ENCODE data around the gene JCAD.

DNA sequence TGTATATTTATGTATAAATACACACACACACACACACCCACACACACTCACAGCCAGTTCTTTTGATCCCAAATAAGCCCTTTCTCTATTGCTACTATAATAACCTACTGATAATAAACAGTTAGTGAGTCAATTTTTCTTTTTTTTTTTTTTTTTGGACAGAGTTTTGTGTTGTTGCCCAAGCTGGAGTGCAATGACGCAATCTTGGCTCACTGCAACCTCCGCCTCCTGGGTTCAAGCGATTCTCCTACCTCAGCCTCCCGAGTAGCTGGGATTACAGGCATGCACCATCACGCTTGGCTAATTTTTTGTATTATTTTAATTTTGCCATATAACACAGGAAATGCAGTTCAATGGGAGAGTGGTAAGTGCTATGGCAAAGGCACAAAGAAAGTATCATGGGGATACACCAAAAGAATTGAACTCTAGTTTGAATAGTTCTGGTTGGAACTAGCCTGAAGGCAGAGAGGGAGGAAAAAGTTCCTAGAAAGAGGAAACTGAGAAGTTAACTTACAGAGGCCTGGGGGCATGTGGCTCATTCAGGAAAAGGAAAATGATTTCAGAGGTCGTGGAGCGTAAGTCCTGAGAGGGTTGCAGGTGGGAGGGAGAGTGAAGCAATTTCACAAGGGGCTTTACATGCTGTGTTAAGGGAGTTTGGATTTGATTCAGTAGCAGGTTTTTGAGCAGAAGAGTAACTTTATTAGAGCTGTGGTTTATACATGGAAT lies 44.4 kb upstream of the JCAD start:
- TF ChIP-seq, protein P1, sequence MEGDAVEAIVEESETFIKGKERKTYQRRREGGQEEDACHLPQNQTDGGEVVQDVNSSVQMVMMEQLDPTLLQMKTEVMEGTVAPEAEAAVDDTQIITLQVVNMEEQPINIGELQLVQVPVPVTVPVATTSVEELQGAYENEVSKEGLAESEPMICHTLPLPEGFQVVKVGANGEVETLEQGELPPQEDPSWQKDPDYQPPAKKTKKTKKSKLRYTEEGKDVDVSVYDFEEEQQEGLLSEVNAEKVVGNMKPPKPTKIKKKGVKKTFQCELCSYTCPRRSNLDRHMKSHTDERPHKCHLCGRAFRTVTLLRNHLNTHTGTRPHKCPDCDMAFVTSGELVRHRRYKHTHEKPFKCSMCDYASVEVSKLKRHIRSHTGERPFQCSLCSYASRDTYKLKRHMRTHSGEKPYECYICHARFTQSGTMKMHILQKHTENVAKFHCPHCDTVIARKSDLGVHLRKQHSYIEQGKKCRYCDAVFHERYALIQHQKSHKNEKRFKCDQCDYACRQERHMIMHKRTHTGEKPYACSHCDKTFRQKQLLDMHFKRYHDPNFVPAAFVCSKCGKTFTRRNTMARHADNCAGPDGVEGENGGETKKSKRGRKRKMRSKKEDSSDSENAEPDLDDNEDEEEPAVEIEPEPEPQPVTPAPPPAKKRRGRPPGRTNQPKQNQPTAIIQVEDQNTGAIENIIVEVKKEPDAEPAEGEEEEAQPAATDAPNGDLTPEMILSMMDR (IDR thresholded peaks at IDR 0.05), result no peak
- TF ChIP-seq POLR2A (IDR thresholded peaks at IDR 0.05), result no peak
- no peak for TF ChIP-seq EP300 (IDR thresholded peaks at IDR 0.05)

Data from ovary (tissue), 3 donors.